ENCODE measurements around the gene SPRR2A.
"Not testable (repeated sequence)": the region's sequence is repeated elsewhere in the genome, so short reads cannot be mapped to it uniquely, and the experiment has no call there.

The SPRR2A gene

GRCh38 chr1:153024413-153024812 is 32.9 kb downstream of the SPRR2A start:
- H3K27me3 ChIP-seq (replicated peaks): no peaks in the 10 kb centered on the region
- in situ Hi-C loops (cut with HindIII; ENCODE audit: low pct_ligation_motif_present, low sequenced_read_pairs): no loop called here
- no peak overlapping the region for H3K27ac ChIP-seq
- H3K36me3 ChIP-seq (replicated peaks): no peaks in the 10 kb centered on the region
- H3K4me3 ChIP-seq (ENCODE audit: low read depth, low read length): no peak overlapping the region
- TF ChIP-seq, protein P1, sequence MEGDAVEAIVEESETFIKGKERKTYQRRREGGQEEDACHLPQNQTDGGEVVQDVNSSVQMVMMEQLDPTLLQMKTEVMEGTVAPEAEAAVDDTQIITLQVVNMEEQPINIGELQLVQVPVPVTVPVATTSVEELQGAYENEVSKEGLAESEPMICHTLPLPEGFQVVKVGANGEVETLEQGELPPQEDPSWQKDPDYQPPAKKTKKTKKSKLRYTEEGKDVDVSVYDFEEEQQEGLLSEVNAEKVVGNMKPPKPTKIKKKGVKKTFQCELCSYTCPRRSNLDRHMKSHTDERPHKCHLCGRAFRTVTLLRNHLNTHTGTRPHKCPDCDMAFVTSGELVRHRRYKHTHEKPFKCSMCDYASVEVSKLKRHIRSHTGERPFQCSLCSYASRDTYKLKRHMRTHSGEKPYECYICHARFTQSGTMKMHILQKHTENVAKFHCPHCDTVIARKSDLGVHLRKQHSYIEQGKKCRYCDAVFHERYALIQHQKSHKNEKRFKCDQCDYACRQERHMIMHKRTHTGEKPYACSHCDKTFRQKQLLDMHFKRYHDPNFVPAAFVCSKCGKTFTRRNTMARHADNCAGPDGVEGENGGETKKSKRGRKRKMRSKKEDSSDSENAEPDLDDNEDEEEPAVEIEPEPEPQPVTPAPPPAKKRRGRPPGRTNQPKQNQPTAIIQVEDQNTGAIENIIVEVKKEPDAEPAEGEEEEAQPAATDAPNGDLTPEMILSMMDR (IDR thresholded peaks at IDR 0.05; ENCODE audit: low read depth, low read length, missing control alignments): no peak
- DNase-seq: no peak

GRCh38 chr1:153023109-153023508 is 34.2 kb downstream of the SPRR2A start:
- in situ Hi-C loops (cut with HindIII; ENCODE audit: low pct_ligation_motif_present, low sequenced_read_pairs): no loop called here
- no peaks in the 10 kb centered on the region for H3K36me3 ChIP-seq (replicated peaks)
- H3K27me3 ChIP-seq (replicated peaks): no peaks in the 10 kb centered on the region
- TF ChIP-seq, protein P1 (IDR thresholded peaks at IDR 0.05; ENCODE audit: low read depth, low read length, missing control alignments): no peak
- no peak for DNase-seq
- H3K27ac ChIP-seq: no peak overlapping the region
- H3K4me3 ChIP-seq (ENCODE audit: low read depth, low read length): no peak overlapping the region

DNA sequence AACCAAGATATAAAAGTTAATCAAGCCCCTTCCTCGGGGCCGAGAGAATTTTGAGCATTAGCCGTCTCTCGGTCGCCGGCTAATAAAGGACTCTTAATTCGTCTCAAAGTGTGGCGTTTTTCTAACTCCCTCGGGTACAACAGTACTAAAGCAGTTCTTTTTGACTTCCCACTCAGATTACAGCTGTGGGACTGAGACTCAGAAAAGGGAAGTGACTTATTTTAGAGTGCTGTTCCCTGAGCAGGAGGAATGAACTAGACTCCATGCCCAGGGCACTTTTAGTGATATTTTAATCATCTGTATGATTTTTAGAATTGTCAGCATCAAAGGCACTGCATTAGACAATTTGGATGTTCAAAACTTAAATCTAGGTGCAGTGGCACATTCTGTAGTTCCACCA is 35.0 kb downstream of the SPRR2A start:
- H3K36me3 ChIP-seq (replicated peaks); DNase-seq; H3K27ac ChIP-seq; in situ Hi-C loops (cut with HindIII; ENCODE audit: low pct_ligation_motif_present, low sequenced_read_pairs); H3K4me3 ChIP-seq (ENCODE audit: low read depth, low read length); H3K27me3 ChIP-seq (replicated peaks): not testable (repeated sequence)

- H3K27me3 ChIP-seq (replicated peaks); in situ Hi-C loops (cut with HindIII; ENCODE audit: low pct_ligation_motif_present, low sequenced_read_pairs); H3K27ac ChIP-seq; H3K36me3 ChIP-seq (replicated peaks); H3K4me3 ChIP-seq (ENCODE audit: low read depth, low read length); DNase-seq: not testable (repeated sequence)
These were observed 35.5 kb downstream of the SPRR2A start for GRCh38 chr1:153021829-153022228.

GRCh38 chr1:153011235-153011758 is 46.0 kb downstream of the SPRR2A start:
- H3K27me3 ChIP-seq (replicated peaks); DNase-seq; H3K4me3 ChIP-seq (ENCODE audit: low read depth, low read length); in situ Hi-C loops (cut with HindIII; ENCODE audit: low pct_ligation_motif_present, low sequenced_read_pairs); H3K27ac ChIP-seq; H3K36me3 ChIP-seq (replicated peaks): not testable (repeated sequence)
